Measurements from ENCODE around the gene PKD2L2. TPM values are rescaled to one million over a fixed set of nuclear protein-coding genes. Genes with fewer than 3 reads are reported as not detected.

The PKD2L2 gene
- polyA plus RNA-seq, 3 donors: 0.08 TPM; not detected in 2

- no peak for TF ChIP-seq CTCF (IDR thresholded peaks at IDR 0.05)
- H3K27me3 Mint-ChIP-seq (ENCODE audit: low read depth in 3 of 3): no peaks in the 10 kb centered on the region
- Histone ChIP-seq H3K27ac (ENCODE audit: low read depth in 1 of 2, low read length in 2 of 2) (no peak overlapping the region), H3K4me1 (ENCODE audit: control insufficient read depth in 1 of 2, insufficient read depth in 2 of 2, low read length in 2 of 2) (no peaks in the 10 kb centered on the region), H3K4me3 (replicated peaks in 1 of 3; ENCODE audit: low read depth in 2 of 3, low read length in 3 of 3) (no peak overlapping the region), H3K79me2 (ENCODE audit: insufficient read depth, low read length) (no peaks in the 10 kb centered on the region), H3K9me3 (replicated peaks in 1 of 2; ENCODE audit: control insufficient read depth in 1 of 2, insufficient read depth in 1 of 2, low read length in 2 of 2) (no peaks in the 10 kb centered on the region), H3K27me3 (ENCODE audit: control insufficient read depth in 2 of 2, insufficient read depth in 2 of 2, low read length in 2 of 2) (no peaks in the 10 kb centered on the region), H3K4me2 (replicated peaks; ENCODE audit: extremely low read depth, low read length, poor library complexity, severe bottlenecking) (no peak overlapping the region), H4K20me1 (ENCODE audit: insufficient read depth, low read length) (no peaks in the 10 kb centered on the region), H3K9ac (ENCODE audit: insufficient read depth, low read length, poor library complexity, severe bottlenecking) (no peak overlapping the region), H3K36me3 (replicated peaks in 1 of 2; ENCODE audit: control insufficient read depth in 1 of 2, insufficient read depth in 2 of 2, low read length in 2 of 2) (peaks cover 98 to 99% of the 10 kb centered on the region in 2 donors), H2AFZ (ENCODE audit: insufficient read depth, low read depth, low read length, poor library complexity, severe bottlenecking) (no peak overlapping the region)
- DNase-seq: no peak
- H3K27ac Mint-ChIP-seq: no peak overlapping the region
- H3K9me3 Mint-ChIP-seq: peaks cover 0 to 4% (median 0%) of the 10 kb centered on the region in 7 donors
- H3K36me3 Mint-ChIP-seq: peaks cover 84 to 95% of the 10 kb centered on the region in 2 donors
- intact Hi-C loops (cut with micrococcal nuclease): no loop called here
- WGBS (ENCODE audit: insufficient coverage): no CpG with 5 or more reads among the region's 1 CpG
- no peak overlapping the region for H3K4me3 Mint-ChIP-seq
- no peaks in the 10 kb centered on the region for H3K4me1 Mint-ChIP-seq
Observed at GRCh38 chr5:137945825-137946224, 56.6 kb downstream of the PKD2L2 start.

GRCh38 chr5:137954131-137954879 lies 65.0 kb downstream of the PKD2L2 start:
- 98% methylated on average over 4 of the region's 9 CpGs for WGBS (ENCODE audit: insufficient coverage)
- Histone ChIP-seq H3K4me3 (replicated peaks in 1 of 3; ENCODE audit: low read depth in 2 of 3, low read length in 3 of 3) (no peak overlapping the region), H3K4me2 (replicated peaks; ENCODE audit: extremely low read depth, low read length, poor library complexity, severe bottlenecking) (no peak overlapping the region), H3K36me3 (replicated peaks in 1 of 2; ENCODE audit: control insufficient read depth in 1 of 2, insufficient read depth in 2 of 2, low read length in 2 of 2) (peaks cover 87 to 95% of the 10 kb centered on the region in 2 donors), H2AFZ (ENCODE audit: insufficient read depth, low read depth, low read length, poor library complexity, severe bottlenecking) (no peak overlapping the region), H3K79me2 (ENCODE audit: insufficient read depth, low read length) (no peaks in the 10 kb centered on the region), H3K27ac (ENCODE audit: low read depth in 1 of 2, low read length in 2 of 2) (no peak overlapping the region), H4K20me1 (ENCODE audit: insufficient read depth, low read length) (no peaks in the 10 kb centered on the region), H3K4me1 (ENCODE audit: control insufficient read depth in 1 of 2, insufficient read depth in 2 of 2, low read length in 2 of 2) (no peaks in the 10 kb centered on the region), H3K9ac (ENCODE audit: insufficient read depth, low read length, poor library complexity, severe bottlenecking) (no peak overlapping the region), H3K9me3 (replicated peaks in 1 of 2; ENCODE audit: control insufficient read depth in 1 of 2, insufficient read depth in 1 of 2, low read length in 2 of 2) (no peaks in the 10 kb centered on the region), H3K27me3 (ENCODE audit: control insufficient read depth in 2 of 2, insufficient read depth in 2 of 2, low read length in 2 of 2) (no peaks in the 10 kb centered on the region)
- Mint-ChIP-seq H3K4me1 (no peaks in the 10 kb centered on the region), H3K27ac (peak overlapping the region in 2 of 7 donors; percentile 31 to 32), H3K9me3 (no peaks in the 10 kb centered on the region), H3K27me3 (ENCODE audit: low read depth in 3 of 3) (no peaks in the 10 kb centered on the region), H3K36me3 (peaks cover 64 to 79% of the 10 kb centered on the region in 2 donors), H3K4me3 (no peak overlapping the region)
- intact Hi-C loops (cut with micrococcal nuclease): no loop called here
- no peak for TF ChIP-seq CTCF (IDR thresholded peaks at IDR 0.05)
- no peak for DNase-seq

Measured in CD14-positive monocyte (primary cell).